ENCODE results near the gene CNTN1. TPM values are rescaled to one million over a fixed set of nuclear protein-coding genes. Genes with fewer than 3 reads are reported as not detected.

CNTN1 gene
- total RNA-seq, 6 experiments from 2014 or later: 0.09 to 0.66 (median 0.26) TPM

DNA sequence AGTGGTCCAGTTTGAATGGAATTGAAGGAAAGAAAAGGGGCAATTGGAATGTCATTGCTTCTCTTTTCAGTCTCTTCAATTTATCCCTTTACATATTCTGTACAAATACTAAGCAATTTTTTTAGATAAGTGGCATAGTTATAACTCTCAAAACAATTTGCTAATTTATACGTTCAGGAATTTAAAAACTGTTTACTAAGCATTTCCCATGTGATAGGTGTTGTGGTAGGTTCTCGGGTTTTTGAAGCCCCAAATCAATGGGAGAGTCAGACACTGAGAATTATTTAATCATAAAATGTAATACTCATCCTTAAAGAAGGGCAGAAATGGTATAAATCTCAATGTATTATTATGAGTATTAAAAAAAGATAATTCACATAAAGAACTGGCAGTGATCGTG lies 197.1 kb downstream of the CNTN1 start:
- Histone ChIP-seq H3K4me1 (no peaks in the 10 kb centered on the region), H3K9me3 (no peaks in the 10 kb centered on the region), H3K27ac (no peak overlapping the region), H3K36me3 (no peaks in the 10 kb centered on the region), H3K27me3 (no peaks in the 10 kb centered on the region), H3K4me3 (no peak overlapping the region)
- intact Hi-C loops (cut with DNase I): no loop called here
- DNase-seq (no peak), ATAC-seq (no peak)
- 43% methylated on average over 3 of the region's 3 CpGs for WGBS (ENCODE audit: insufficient coverage, low coverage, low lambda C conversion rate, missing lambda C conversion rate)
- TF ChIP-seq, protein P1, sequence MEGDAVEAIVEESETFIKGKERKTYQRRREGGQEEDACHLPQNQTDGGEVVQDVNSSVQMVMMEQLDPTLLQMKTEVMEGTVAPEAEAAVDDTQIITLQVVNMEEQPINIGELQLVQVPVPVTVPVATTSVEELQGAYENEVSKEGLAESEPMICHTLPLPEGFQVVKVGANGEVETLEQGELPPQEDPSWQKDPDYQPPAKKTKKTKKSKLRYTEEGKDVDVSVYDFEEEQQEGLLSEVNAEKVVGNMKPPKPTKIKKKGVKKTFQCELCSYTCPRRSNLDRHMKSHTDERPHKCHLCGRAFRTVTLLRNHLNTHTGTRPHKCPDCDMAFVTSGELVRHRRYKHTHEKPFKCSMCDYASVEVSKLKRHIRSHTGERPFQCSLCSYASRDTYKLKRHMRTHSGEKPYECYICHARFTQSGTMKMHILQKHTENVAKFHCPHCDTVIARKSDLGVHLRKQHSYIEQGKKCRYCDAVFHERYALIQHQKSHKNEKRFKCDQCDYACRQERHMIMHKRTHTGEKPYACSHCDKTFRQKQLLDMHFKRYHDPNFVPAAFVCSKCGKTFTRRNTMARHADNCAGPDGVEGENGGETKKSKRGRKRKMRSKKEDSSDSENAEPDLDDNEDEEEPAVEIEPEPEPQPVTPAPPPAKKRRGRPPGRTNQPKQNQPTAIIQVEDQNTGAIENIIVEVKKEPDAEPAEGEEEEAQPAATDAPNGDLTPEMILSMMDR (IDR thresholded peaks at IDR 0.05): no peak
- TF ChIP-seq POLR2A (IDR thresholded peaks at IDR 0.05): no peak

DNA sequence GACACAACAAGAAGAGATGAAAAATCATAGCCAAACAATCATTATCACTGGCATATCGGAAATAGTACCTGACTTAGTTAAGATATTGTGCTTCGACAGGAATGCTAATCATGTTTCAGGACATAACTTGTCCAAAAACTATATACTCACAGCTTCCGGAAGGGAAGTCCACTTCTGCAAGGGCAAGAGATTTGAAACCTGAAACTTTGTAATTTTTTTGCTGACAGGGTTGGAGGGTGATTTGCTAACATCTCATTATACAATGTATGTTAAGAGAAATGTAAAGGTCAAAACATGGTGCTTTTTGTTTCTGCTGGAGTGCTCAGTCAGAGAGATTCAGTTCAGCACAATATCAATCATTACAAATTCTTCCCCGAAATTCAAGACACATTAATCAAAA lies 200.3 kb downstream of the CNTN1 start:
- no peaks in the 10 kb centered on the region for H3K27me3 ChIP-seq
- TF ChIP-seq POLR2A (IDR thresholded peaks at IDR 0.05): no peak
- TF ChIP-seq, protein P1 (IDR thresholded peaks at IDR 0.05): no peak
- H3K4me3 ChIP-seq: no peak overlapping the region
- no peaks in the 10 kb centered on the region for H3K9me3 ChIP-seq
- DNase-seq: no peak
- intact Hi-C loops (cut with DNase I): no loop called here
- no peak for ATAC-seq
- no peaks in the 10 kb centered on the region for H3K36me3 ChIP-seq
- no peaks in the 10 kb centered on the region for H3K4me1 ChIP-seq
- WGBS (ENCODE audit: insufficient coverage, low coverage, low lambda C conversion rate, missing lambda C conversion rate): 45% methylated on average over 4 of the region's 4 CpGs
- H3K27ac ChIP-seq: no peak overlapping the region

DNA sequence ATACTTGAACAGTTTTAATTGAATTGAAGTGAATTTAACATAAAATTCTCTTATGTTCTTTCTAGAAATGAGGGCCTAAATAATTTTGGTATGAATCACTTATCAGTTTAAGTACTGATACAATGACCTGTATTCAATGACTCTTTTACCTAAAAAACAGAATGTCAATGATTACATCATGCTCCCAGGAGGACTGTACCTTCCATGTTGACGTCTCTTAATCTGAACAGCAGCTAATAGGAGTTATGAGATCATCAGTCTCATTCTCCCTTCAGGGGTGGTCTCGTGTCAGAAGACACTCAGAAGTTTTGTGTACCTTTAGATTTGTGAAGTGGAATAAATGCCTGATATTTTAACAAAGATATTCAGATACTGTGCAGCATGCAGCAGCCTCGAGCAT lies 206.3 kb downstream of the CNTN1 start:
- no peak for TF ChIP-seq POLR2A (IDR thresholded peaks at IDR 0.05)
- TF ChIP-seq, protein P1 (IDR thresholded peaks at IDR 0.05): no peak

DNA sequence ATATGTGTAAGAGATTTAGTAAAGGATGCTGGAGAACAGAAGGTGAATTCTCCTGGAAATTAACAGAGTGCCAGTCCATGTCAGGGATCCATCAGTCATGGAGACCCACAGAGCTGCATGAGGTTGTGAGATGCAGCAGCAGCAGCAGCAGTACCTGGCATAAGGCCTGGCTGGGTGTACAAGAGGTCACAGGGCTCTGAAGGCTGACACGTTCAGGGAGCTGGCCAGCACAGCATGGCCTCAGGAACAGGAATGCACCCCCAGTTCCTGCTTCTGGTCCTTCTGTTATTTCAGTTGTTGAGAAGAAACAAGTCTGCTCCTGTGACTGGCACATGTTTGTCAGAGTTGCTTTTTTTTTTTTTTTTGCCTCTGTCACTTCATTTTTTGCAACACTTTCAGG lies 210.8 kb downstream of the CNTN1 start:
- DNase-seq: no peak
- Histone ChIP-seq H3K27ac (no peak overlapping the region), H3K4me3 (no peak overlapping the region), H3K27me3 (no peaks in the 10 kb centered on the region), H3K36me3 (no peaks in the 10 kb centered on the region), H3K9me3 (no peaks in the 10 kb centered on the region), H3K4me1 (no peaks in the 10 kb centered on the region)
- no peak for ATAC-seq
- intact Hi-C loops (cut with DNase I): no loop called here
- no CpG with 5 or more reads among the region's 1 CpG for WGBS (ENCODE audit: insufficient coverage, low coverage, low lambda C conversion rate, missing lambda C conversion rate)
- no peak for TF ChIP-seq POLR2A (IDR thresholded peaks at IDR 0.05)
- TF ChIP-seq, protein P1 (IDR thresholded peaks at IDR 0.05): no peak

More for the DNA sequence above, 206.3 kb downstream of the CNTN1 start:
- Histone ChIP-seq H3K27me3 (no peaks in the 10 kb centered on the region), H3K4me3 (no peak overlapping the region), H3K27ac (no peak overlapping the region), H3K36me3 (no peaks in the 10 kb centered on the region), H3K9me3 (no peaks in the 10 kb centered on the region), H3K4me1 (no peaks in the 10 kb centered on the region)
- ATAC-seq (no peak), DNase-seq (no peak)
- intact Hi-C loops (cut with DNase I): no loop called here
- WGBS (ENCODE audit: insufficient coverage, low coverage, low lambda C conversion rate, missing lambda C conversion rate): 16% methylated on average over 3 of the region's 3 CpGs

DNA sequence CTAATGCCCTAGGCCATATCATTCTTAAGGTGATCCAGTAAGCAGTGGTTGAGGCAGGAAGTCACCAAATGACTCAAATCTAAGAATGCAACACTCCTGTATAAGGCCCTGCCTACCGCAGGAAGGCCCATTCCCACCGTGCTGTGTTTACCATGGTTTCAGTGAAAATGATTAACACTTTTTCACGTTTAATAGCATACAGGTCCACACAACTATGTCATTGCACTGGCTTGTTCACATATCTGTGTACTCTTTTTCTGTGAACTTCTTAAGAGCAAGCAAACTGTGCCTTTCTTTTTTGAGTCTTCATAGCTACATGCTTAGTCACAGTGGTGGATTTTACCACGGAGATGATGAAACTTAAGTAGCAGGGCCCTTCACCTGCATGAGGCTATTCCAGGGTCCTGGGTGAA lies 214.9 kb downstream of the CNTN1 start:
- no peak overlapping the region for H3K4me3 ChIP-seq
- no peaks in the 10 kb centered on the region for H3K27me3 ChIP-seq
- H3K36me3 ChIP-seq: no peaks in the 10 kb centered on the region
- ATAC-seq (no peak), DNase-seq (no peak)
- 48% methylated on average over 4 of the region's 4 CpGs for WGBS (ENCODE audit: insufficient coverage, low coverage, low lambda C conversion rate, missing lambda C conversion rate)
- no peaks in the 10 kb centered on the region for H3K4me1 ChIP-seq
- TF ChIP-seq POLR2A (IDR thresholded peaks at IDR 0.05): no peak
- TF ChIP-seq, protein P1 (IDR thresholded peaks at IDR 0.05): no peak
- H3K9me3 ChIP-seq: no peaks in the 10 kb centered on the region
- intact Hi-C loops (cut with DNase I): no loop called here
- H3K27ac ChIP-seq: no peak overlapping the region
